GM19372 (cell line): ENCODE results near the gene BMI1.
"Not testable (repeated sequence)": the region's sequence is repeated elsewhere in the genome, so short reads cannot be mapped to it uniquely, and the experiment has no call there.

Experiments used
- ATAC-seq: cut with Tn5 transposase; IDR thresholded peaks from one replicate; pipeline ENCODE4 v1.9.1; 2021; ENCODE audit warnings: mild to moderate bottlenecking, low read depth, moderate library complexity; ENCODE audit not compliant: unreplicated experiment

Gene BMI1

GRCh38 chr10:22338185-22338900 lies 17.4 kb downstream of the BMI1 start:
- ATAC-seq, result no peak

GRCh38 chr10:22338931-22339330 lies 18.0 kb downstream of the BMI1 start:
- no peak for ATAC-seq

- no peak for ATAC-seq
Observed at GRCh38 chr10:22339761-22340328, 18.9 kb downstream of the BMI1 start.

GRCh38 chr10:22340329-22341189 lies 19.7 kb downstream of the BMI1 start:
- ATAC-seq, result peak; percentile 42

- ATAC-seq, result peak; percentile 21
Observed at GRCh38 chr10:22341190-22341925, 20.5 kb downstream of the BMI1 start.

- no peak for ATAC-seq
Observed at GRCh38 chr10:22341926-22342196, 21.0 kb downstream of the BMI1 start.

GRCh38 chr10:22342421-22342820 lies 21.5 kb downstream of the BMI1 start:
- no peak for ATAC-seq

- ATAC-seq, result no peak
Observed at GRCh38 chr10:22343731-22344130, 22.8 kb downstream of the BMI1 start.

GRCh38 chr10:22344249-22344648 lies 23.4 kb downstream of the BMI1 start:
- ATAC-seq, result no peak

- no peak for ATAC-seq
Observed at GRCh38 chr10:22344781-22345300, 23.9 kb downstream of the BMI1 start.

GRCh38 chr10:22345301-22346095 lies 24.6 kb downstream of the BMI1 start, which contains the start of gene SPAG6:
Gene SPAG6, plus strand, starts transcription at chr10:22345496. Its CDS starts 116 bp downstream, at chr10:22345612.
- ATAC-seq, result no peak

GRCh38 chr10:22346096-22346661 lies 25.3 kb downstream of the BMI1 start:
- no peak for ATAC-seq

- ATAC-seq, result no peak
Observed at GRCh38 chr10:22349755-22350154, 28.9 kb downstream of the BMI1 start.

- no peak for ATAC-seq
Observed at GRCh38 chr10:22351131-22351703, 30.3 kb downstream of the BMI1 start.

- ATAC-seq, result no peak
Observed at GRCh38 chr10:22356324-22356873, 35.5 kb downstream of the BMI1 start.

- not testable (repeated sequence) for ATAC-seq
Observed at GRCh38 chr10:22357770-22358169, 36.9 kb downstream of the BMI1 start.

- no peak for ATAC-seq
Observed at GRCh38 chr10:22363305-22363704, 42.4 kb downstream of the BMI1 start.

- no peak for ATAC-seq
Observed at GRCh38 chr10:22364407-22365140, 43.7 kb downstream of the BMI1 start.
